Measurements from ENCODE around the gene DYNLT1.
A peak's percentile ranks its signal among the peaks of the same experiment; 100 is the strongest.
"Not testable (repeated sequence)": the region's sequence is repeated elsewhere in the genome, so short reads cannot be mapped to it uniquely, and the experiment has no call there.

Gene DYNLT1

GRCh38 chr6:158609455-158610155, 34.9 kb downstream of the DYNLT1 start:
- TF ChIP-seq CTCF (IDR thresholded peaks at IDR 0.05; ENCODE audit: low read depth, low read length), result no peak
- no peak overlapping the region for H3K4me3 ChIP-seq (replicated peaks in 1 of 2; ENCODE audit: low read depth in 2 of 2, low read length in 2 of 2)
- no peak for DNase-seq (ENCODE audit: low read depth in 2 of 2)

GRCh38 chr6:158608221-158608620, 36.3 kb downstream of the DYNLT1 start:
- no peak for DNase-seq (ENCODE audit: low read depth in 2 of 2)
- H3K4me3 ChIP-seq (replicated peaks in 1 of 2; ENCODE audit: low read depth in 2 of 2, low read length in 2 of 2), result no peak overlapping the region
- TF ChIP-seq CTCF (IDR thresholded peaks at IDR 0.05; ENCODE audit: low read depth, low read length), result no peak

GRCh38 chr6:158607411-158608170, 37.0 kb downstream of the DYNLT1 start:
- no peak for TF ChIP-seq CTCF (IDR thresholded peaks at IDR 0.05; ENCODE audit: low read depth, low read length)
- DNase-seq (ENCODE audit: low read depth in 2 of 2), result peak in 1 of 2 donors; percentile 26
- no peak overlapping the region for H3K4me3 ChIP-seq (replicated peaks in 1 of 2; ENCODE audit: low read depth in 2 of 2, low read length in 2 of 2)

- DNase-seq (ENCODE audit: low read depth in 2 of 2), result no peak
- TF ChIP-seq CTCF (IDR thresholded peaks at IDR 0.05; ENCODE audit: low read depth, low read length), result no peak
- H3K4me3 ChIP-seq (replicated peaks in 1 of 2; ENCODE audit: low read depth in 2 of 2, low read length in 2 of 2), result no peak overlapping the region
Observed at GRCh38 chr6:158606935-158607334, 37.6 kb downstream of the DYNLT1 start.

GRCh38 chr6:158606011-158606410, 38.5 kb downstream of the DYNLT1 start:
- not testable (repeated sequence) for DNase-seq (ENCODE audit: low read depth in 2 of 2); H3K4me3 ChIP-seq (replicated peaks in 1 of 2; ENCODE audit: low read depth in 2 of 2, low read length in 2 of 2)

GRCh38 chr6:158605266-158605878, 39.2 kb downstream of the DYNLT1 start:
- H3K4me3 ChIP-seq (replicated peaks in 1 of 2; ENCODE audit: low read depth in 2 of 2, low read length in 2 of 2), result no peak overlapping the region
- peak; percentile 70 for TF ChIP-seq CTCF (IDR thresholded peaks at IDR 0.05; ENCODE audit: low read depth, low read length)
- DNase-seq (ENCODE audit: low read depth in 2 of 2), result peak; percentile 84

- no peak for DNase-seq (ENCODE audit: low read depth in 2 of 2)
- TF ChIP-seq CTCF (IDR thresholded peaks at IDR 0.05; ENCODE audit: low read depth, low read length), result no peak
- no peak overlapping the region for H3K4me3 ChIP-seq (replicated peaks in 1 of 2; ENCODE audit: low read depth in 2 of 2, low read length in 2 of 2)
Observed at GRCh38 chr6:158604048-158604406, 40.5 kb downstream of the DYNLT1 start.
